Activated naive CD8-positive, alpha-beta T cell treated with anti-CD3 and anti-CD28 coated beads, Interleukin-2, amount 50 U/mL, for 24 hours (primary cell): ENCODE results near the gene NPPA.
"Not testable (repeated sequence)": the region's sequence is repeated elsewhere in the genome, so short reads cannot be mapped to it uniquely, and the experiment has no call there.

Source experiments
- ATAC-seq: fragments of 150-1000 bp; cut with Tn5 transposase; one replicate; pipeline ENCODE4 v1.10.0; 2021
- DNase-seq: peaks from one replicate; pipeline ENCODE4 v3.0.0; 2021
- H3K27ac Mint-ChIP-seq: one replicate; pipeline ENCODE4 v1.8.0; 2021; ENCODE audit warnings: mild to moderate bottlenecking, mixed read lengths
- H3K27me3 Mint-ChIP-seq: one replicate; pipeline ENCODE4 v1.8.0; 2021; ENCODE audit warnings: mixed read lengths
- H3K36me3 Mint-ChIP-seq: one replicate; pipeline ENCODE4 v1.8.0; 2021; ENCODE audit warnings: low read depth, mixed read lengths
- H3K4me1 Mint-ChIP-seq: one replicate; pipeline ENCODE4 v1.8.0; 2021; ENCODE audit warnings: mixed read lengths
- H3K4me3 Mint-ChIP-seq: one replicate; pipeline ENCODE4 v1.8.0; 2021; ENCODE audit warnings: mild to moderate bottlenecking, moderate library complexity, mixed read lengths
- H3K9me3 Mint-ChIP-seq: one replicate; pipeline ENCODE4 v1.8.0; 2021; ENCODE audit warnings: mixed read lengths

NPPA gene

GRCh38 chr1:11823366-11824137, 24.0 kb downstream of the NPPA start:
- DNase-seq (no peak), ATAC-seq (no peak)
- no peaks in the 10 kb centered on the region for H3K27me3 Mint-ChIP-seq
- H3K4me3 Mint-ChIP-seq = no peak overlapping the region
- H3K4me1 Mint-ChIP-seq = no peaks in the 10 kb centered on the region
- H3K27ac Mint-ChIP-seq = no peak overlapping the region
- no peaks in the 10 kb centered on the region for H3K9me3 Mint-ChIP-seq
- H3K36me3 Mint-ChIP-seq = peaks cover 17% of the 10 kb centered on the region

GRCh38 chr1:11822091-11822490, 25.5 kb downstream of the NPPA start:
- no peaks in the 10 kb centered on the region for H3K27me3 Mint-ChIP-seq
- ATAC-seq (no peak), DNase-seq (no peak)
- peaks cover 22% of the 10 kb centered on the region for H3K36me3 Mint-ChIP-seq
- H3K4me1 Mint-ChIP-seq = no peaks in the 10 kb centered on the region
- no peak overlapping the region for H3K4me3 Mint-ChIP-seq
- H3K9me3 Mint-ChIP-seq = no peaks in the 10 kb centered on the region
- H3K27ac Mint-ChIP-seq = no peak overlapping the region

- Mint-ChIP-seq H3K36me3 (peaks cover 28% of the 10 kb centered on the region), H3K4me3 (no peak overlapping the region), H3K9me3 (no peaks in the 10 kb centered on the region), H3K4me1 (peaks cover 5% of the 10 kb centered on the region), H3K27me3 (no peaks in the 10 kb centered on the region), H3K27ac (no peak overlapping the region)
- no peak for DNase-seq
- no peak for ATAC-seq
Measured at GRCh38 chr1:11817192-11817591, 30.4 kb downstream of the NPPA start.

DNA sequence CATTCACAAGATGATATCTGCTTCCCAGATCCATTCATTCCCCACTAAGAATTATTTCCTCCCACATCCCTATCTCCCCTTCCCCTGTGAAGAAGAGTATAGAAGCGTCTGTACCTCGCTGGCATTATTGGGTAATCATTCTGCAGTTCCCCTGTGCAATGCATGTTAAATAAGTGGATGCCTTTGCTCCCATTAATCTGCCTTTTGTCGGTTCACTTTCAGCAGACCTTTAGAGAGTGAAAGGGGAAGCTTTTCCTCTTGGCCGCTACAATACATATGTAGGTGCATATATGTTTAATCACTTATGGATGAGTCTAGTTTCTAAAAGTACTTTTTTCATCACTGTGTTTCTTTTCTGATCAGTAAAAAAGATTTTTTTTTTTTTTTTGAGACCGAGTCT, 34.6 kb downstream of the NPPA start:
- DNase-seq (no peak), ATAC-seq (no peak)
- H3K4me1 Mint-ChIP-seq = peaks cover 14% of the 10 kb centered on the region
- no peak overlapping the region for H3K27ac Mint-ChIP-seq
- no peaks in the 10 kb centered on the region for H3K9me3 Mint-ChIP-seq
- no peak overlapping the region for H3K4me3 Mint-ChIP-seq
- no peaks in the 10 kb centered on the region for H3K27me3 Mint-ChIP-seq
- H3K36me3 Mint-ChIP-seq = peaks cover 29% of the 10 kb centered on the region

- Mint-ChIP-seq H3K4me1 (peaks cover 56% of the 10 kb centered on the region), H3K27me3 (no peaks in the 10 kb centered on the region)
- no peak for ATAC-seq
Measured at GRCh38 chr1:11807133-11807532, 40.5 kb downstream of the NPPA start.

DNA sequence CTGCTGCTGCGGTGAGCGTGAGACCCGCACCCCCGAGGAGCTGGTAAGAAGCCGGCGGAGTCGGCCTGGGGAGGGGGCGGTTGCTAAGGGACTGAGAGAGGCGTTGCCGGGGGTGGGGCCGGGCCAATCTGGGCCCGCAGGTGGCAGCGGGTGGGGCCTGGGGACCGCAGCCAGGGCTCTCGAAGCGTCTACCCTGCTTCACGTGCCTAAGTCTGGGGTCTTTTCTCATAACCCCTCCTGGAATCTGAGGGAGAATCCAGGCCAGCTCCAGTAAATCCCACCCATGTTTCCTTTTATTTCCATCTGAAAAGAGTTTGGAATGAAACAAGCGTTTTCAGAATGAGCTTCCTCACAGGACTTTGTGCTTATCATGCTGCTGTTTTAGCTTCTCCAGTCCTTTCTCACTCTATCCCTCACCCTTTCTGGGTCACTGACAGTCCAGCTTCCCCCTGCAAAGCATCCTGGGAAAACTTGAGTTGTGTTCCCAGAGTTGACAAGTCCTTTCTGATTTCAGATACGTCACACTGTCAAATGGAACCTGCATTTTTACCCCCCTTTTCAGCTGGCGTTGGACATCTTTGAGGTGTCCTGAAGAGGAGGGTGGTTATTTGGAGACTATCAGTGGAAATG, 41.2 kb downstream of the NPPA start:
- no peak for DNase-seq
- peak; percentile 46 for ATAC-seq
- peaks cover 5% of the 10 kb centered on the region for H3K36me3 Mint-ChIP-seq
- H3K9me3 Mint-ChIP-seq = no peaks in the 10 kb centered on the region
- H3K27ac Mint-ChIP-seq = peak overlapping the region; percentile 96
- peak overlapping the region; percentile 94 for H3K4me3 Mint-ChIP-seq
- peaks cover 61% of the 10 kb centered on the region for H3K4me1 Mint-ChIP-seq
- H3K27me3 Mint-ChIP-seq = no peaks in the 10 kb centered on the region

More at GRCh38 chr1:11807133-11807532, 40.5 kb downstream of the NPPA start:
- Mint-ChIP-seq H3K4me3 (peak overlapping the region; percentile 94), H3K27ac (peak overlapping the region; percentile 96), H3K36me3 (peaks cover 10% of the 10 kb centered on the region), H3K9me3 (no peaks in the 10 kb centered on the region)
- DNase-seq = no peak

DNA sequence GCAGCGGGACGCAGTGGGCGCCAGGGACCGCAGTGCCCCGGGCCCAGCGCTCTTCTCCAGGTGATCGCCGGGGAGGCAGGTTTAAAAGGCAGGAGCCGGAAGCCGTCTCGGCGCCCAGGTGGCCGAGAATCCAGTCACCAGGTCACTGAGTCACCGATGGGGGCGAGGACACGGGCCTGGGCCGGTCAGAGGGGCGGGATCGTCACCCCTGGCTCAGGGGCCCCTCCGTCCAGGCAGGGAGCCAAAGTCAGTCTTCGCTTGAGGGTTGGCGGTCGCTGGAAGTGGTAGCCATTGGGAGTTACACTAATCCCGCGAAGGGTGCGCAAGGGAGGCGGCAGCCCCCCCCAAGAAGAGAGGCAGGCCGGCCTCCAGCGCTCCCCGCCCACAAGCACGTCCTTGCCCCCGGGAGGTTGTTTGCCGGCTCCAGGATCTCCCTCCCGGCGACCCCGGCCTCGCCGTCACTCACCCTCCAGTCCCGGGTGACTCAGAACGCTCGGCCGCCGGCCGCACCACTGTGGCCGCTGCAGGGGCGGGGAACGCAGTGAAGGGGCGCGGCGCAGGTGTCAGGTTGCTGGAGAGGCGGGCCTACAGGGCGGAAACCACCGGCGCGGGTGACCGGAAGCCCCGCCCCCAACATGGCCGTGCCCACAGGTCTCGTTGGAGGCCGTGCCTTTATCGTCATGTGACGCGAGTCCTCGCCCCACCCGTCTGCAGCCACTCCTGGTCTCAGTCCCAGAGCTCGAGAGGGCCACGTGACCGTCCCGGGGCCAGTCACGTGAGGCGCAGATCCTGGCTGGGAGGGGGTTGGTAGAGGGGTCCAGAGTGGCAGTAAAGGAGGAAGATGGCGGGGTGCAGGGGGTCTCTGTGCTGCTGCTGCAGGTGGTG, 41.9 kb downstream of the NPPA start, which contains the start of the genes CLCN6 and MTHFR:
TSS of gene CLCN6 (plus strand) at position 770 of the 885 bp plus-strand sequence. CDS start at position 842, 72 bp downstream.
TSS of gene MTHFR (minus strand) at position 543 of the 885 bp plus-strand sequence. CDS start 2,848 bp downstream, outside the sequence.
- H3K27me3 Mint-ChIP-seq = no peaks in the 10 kb centered on the region
- ATAC-seq (peak; percentile 91), DNase-seq (peak; percentile 99)
- peak within 1 kb of the TSS; percentile 96 for H3K27ac Mint-ChIP-seq
- no peaks in the 10 kb centered on the region for H3K9me3 Mint-ChIP-seq
- peak within 1 kb of the TSS; percentile 94 for H3K4me3 Mint-ChIP-seq
- H3K36me3 Mint-ChIP-seq = peaks cover 2% of the 10 kb centered on the region
- H3K4me1 Mint-ChIP-seq = peaks cover 61% of the 10 kb centered on the region

- Mint-ChIP-seq H3K4me3 (peak overlapping the region; percentile 94), H3K9me3 (no peaks in the 10 kb centered on the region), H3K36me3 (peaks cover 2% of the 10 kb centered on the region), H3K27me3 (no peaks in the 10 kb centered on the region), H3K4me1 (peaks cover 61% of the 10 kb centered on the region), H3K27ac (peak overlapping the region; percentile 96)
- ATAC-seq = no peak
- peak; percentile 46 for DNase-seq
Measured at GRCh38 chr1:11804666-11805421, 42.7 kb downstream of the NPPA start.

DNA sequence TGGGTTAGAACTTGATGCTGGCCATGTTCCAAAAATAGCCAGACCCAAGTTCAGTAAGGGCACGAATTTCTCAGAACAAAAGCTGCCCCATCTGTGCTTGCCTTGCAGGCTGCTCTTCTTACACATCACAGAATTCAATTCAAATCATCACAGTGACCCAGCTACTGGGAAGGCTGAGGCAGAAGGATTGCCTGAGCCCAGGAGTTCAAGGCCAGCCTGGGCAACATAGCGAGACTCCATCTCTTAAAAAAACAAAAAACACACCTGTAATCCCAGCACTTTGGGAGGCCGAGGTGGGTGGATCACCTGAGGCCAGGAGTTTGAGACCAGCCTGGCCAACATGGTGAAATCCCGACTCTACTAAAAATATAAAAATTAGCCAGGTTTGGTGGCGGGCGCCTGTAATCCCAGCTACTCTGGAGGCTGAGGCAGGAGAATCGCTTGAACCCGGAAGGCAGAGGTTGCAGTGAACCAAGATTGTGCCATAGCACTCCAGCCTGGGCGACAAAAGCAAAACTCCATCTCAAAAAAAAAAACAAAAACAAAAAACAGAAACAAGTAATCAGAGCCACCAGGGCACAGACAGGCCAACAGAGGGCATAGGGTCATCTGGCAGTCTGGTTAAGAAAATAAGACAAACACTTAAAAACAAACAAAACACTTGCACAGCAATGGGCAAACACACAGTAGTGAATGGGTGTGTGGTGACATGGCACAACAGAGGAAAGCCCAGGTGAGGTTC, 43.5 kb downstream of the NPPA start:
- H3K36me3 Mint-ChIP-seq, DNase-seq, ATAC-seq, H3K9me3 Mint-ChIP-seq, H3K27me3 Mint-ChIP-seq: not testable (repeated sequence)
- Mint-ChIP-seq H3K27ac (peak overlapping the region; percentile 96), H3K4me3 (peak overlapping the region; percentile 94), H3K4me1 (peaks cover 58% of the 10 kb centered on the region)

DNA sequence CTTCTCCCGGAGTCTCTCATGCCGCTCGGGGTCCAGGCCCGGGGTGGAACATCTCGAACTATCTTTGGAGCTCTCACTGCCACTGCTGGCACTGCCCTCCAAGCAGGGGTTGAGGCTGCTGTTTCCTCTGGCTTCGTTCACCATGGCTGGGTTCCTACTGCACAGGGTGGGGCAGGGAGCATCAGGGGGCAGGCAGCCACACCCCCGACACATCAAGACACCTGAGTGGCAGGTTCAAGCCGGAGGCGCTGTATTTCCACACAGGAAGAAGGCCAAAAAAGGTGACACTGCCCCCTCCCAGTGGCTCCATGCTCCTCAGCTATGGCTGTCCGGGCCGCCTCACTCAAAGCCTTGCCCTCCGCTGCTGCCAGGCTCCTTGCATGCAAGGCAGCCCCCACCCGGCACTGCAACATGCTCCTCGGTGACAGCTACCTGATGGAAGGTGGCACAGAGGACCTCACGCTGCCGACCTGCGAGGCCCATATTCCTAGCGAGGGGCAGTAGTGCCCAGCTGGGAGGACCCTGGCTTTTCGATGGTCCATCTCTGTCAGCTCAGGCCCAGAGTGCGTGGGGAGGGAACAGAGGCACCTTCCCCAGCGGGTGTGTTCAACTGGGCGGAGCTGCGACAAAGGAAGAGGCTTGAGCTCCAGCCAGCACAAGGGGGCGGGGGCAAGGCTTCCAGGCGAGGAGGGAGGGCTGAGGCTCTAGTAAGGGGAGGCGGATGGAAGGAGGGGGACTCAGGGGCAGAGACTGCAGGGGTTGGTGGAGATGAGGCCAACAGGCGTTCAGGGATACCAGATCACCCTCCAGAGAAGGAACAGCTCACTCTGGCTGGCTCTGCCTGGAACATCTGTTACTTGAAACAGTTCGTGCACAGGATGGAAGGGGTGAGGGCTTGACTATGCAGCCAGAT, 44.4 kb downstream of the NPPA start:
- DNase-seq = peak; percentile 76
- H3K4me3 Mint-ChIP-seq = peak overlapping the region; percentile 94
- no peak overlapping the region for H3K27ac Mint-ChIP-seq
- H3K36me3 Mint-ChIP-seq = no peaks in the 10 kb centered on the region
- H3K4me1 Mint-ChIP-seq = peaks cover 53% of the 10 kb centered on the region
- H3K27me3 Mint-ChIP-seq = no peaks in the 10 kb centered on the region
- H3K9me3 Mint-ChIP-seq = no peaks in the 10 kb centered on the region
- peak; percentile 27 for ATAC-seq

- DNase-seq = no peak
- H3K4me1 Mint-ChIP-seq = peaks cover 48% of the 10 kb centered on the region
- no peak for ATAC-seq
- H3K27me3 Mint-ChIP-seq = no peaks in the 10 kb centered on the region
- H3K36me3 Mint-ChIP-seq = no peaks in the 10 kb centered on the region
- H3K9me3 Mint-ChIP-seq = no peaks in the 10 kb centered on the region
- H3K27ac Mint-ChIP-seq = no peak overlapping the region
- H3K4me3 Mint-ChIP-seq = peak overlapping the region; percentile 94
Measured at GRCh38 chr1:11802616-11802972, 45.0 kb downstream of the NPPA start.

DNA sequence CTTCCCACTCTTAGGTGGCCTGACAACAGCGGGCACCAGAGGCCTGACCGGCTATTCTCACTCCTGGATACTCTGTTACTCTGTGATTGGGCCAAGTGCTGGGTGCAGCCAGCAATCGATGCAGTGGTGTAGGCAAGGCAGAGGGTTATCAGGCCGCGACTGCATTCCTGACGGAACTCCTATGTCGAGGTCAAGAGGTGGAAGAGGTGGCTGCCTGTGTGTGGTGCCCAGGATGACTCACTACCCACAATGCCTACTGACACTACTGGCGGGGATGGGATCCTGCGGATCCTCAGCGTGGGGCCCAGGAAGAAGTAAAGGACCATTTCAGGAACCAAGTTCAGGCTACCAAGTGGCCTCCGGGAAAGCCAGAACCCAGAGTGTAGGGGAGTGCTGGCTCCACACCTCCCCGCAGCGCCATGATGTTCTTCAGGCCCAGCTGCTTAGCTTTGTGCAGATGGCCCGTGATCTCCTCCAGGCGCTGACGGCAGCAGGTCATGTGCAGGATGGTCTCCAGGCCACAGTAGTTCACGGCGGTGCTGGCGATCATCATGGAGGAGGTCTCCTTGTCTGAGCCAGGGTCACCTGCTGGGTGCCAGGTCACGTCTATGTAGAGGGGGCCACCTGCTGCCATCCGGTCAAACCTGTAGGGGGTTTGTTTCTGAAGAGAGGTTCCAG, 46.7 kb downstream of the NPPA start:
- Mint-ChIP-seq H3K9me3 (no peaks in the 10 kb centered on the region), H3K27ac (no peak overlapping the region), H3K27me3 (no peaks in the 10 kb centered on the region), H3K36me3 (no peaks in the 10 kb centered on the region), H3K4me1 (peaks cover 36% of the 10 kb centered on the region), H3K4me3 (no peak overlapping the region)
- ATAC-seq (no peak), DNase-seq (no peak)
